ENCODE data around the gene SAMD4A. TPM values are rescaled to one million over a fixed set of nuclear protein-coding genes. Genes with fewer than 3 reads are reported as not detected.

SAMD4A gene
- total RNA-seq, 2 donors from 2014 or later, result 1.9 to 8.0 TPM

DNA sequence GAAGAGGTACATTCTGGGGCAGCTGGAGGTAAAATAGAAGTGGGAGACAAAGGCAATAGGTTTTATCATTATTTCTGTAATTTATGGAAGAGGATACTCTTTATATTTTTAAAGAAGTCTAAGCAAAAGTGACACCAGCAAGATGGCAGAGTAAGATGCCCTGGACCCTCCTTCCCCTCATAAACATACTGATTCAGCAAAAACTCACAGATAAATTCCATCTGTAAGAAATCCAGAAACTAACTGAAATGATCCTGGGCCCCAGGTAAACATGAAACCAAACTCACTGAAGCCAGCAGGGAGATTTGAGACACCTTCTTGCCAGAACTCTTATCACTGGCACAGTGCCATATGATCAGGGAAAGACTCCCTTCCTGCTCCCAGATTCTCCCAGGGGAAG lies 255.8 kb downstream of the SAMD4A start:
- Histone ChIP-seq H3K4me1 (ENCODE audit: control insufficient read depth, insufficient read depth, low read length) (no peaks in the 10 kb centered on the region), H3K9me3 (ENCODE audit: control insufficient read depth, low read length) (peaks cover 24% of the 10 kb centered on the region), H3K4me3 (ENCODE audit: low read length) (no peak overlapping the region), H3K9ac (ENCODE audit: extremely low read depth, low read length, poor library complexity, severe bottlenecking) (no peak overlapping the region), H3K27me3 (ENCODE audit: control insufficient read depth, insufficient read depth, low read length, poor library complexity, severe bottlenecking) (no peaks in the 10 kb centered on the region), H3K36me3 (ENCODE audit: control insufficient read depth, insufficient read depth, low read length) (no peaks in the 10 kb centered on the region), H3K27ac (ENCODE audit: low read depth, low read length) (no peak overlapping the region)
- Mint-ChIP-seq H3K27me3 (ENCODE audit: insufficient read depth) (no peaks in the 10 kb centered on the region), H3K4me3 (no peak overlapping the region), H3K27ac (no peak overlapping the region), H3K9me3 (peaks cover 28% of the 10 kb centered on the region), H3K36me3 (ENCODE audit: low read depth) (no peaks in the 10 kb centered on the region), H3K4me1 (peaks cover 9% of the 10 kb centered on the region)
- DNase-seq, result no peak
- TF ChIP-seq, protein P1, sequence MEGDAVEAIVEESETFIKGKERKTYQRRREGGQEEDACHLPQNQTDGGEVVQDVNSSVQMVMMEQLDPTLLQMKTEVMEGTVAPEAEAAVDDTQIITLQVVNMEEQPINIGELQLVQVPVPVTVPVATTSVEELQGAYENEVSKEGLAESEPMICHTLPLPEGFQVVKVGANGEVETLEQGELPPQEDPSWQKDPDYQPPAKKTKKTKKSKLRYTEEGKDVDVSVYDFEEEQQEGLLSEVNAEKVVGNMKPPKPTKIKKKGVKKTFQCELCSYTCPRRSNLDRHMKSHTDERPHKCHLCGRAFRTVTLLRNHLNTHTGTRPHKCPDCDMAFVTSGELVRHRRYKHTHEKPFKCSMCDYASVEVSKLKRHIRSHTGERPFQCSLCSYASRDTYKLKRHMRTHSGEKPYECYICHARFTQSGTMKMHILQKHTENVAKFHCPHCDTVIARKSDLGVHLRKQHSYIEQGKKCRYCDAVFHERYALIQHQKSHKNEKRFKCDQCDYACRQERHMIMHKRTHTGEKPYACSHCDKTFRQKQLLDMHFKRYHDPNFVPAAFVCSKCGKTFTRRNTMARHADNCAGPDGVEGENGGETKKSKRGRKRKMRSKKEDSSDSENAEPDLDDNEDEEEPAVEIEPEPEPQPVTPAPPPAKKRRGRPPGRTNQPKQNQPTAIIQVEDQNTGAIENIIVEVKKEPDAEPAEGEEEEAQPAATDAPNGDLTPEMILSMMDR (conservative IDR thresholded peaks at IDR 0.05), result no peak

DNA sequence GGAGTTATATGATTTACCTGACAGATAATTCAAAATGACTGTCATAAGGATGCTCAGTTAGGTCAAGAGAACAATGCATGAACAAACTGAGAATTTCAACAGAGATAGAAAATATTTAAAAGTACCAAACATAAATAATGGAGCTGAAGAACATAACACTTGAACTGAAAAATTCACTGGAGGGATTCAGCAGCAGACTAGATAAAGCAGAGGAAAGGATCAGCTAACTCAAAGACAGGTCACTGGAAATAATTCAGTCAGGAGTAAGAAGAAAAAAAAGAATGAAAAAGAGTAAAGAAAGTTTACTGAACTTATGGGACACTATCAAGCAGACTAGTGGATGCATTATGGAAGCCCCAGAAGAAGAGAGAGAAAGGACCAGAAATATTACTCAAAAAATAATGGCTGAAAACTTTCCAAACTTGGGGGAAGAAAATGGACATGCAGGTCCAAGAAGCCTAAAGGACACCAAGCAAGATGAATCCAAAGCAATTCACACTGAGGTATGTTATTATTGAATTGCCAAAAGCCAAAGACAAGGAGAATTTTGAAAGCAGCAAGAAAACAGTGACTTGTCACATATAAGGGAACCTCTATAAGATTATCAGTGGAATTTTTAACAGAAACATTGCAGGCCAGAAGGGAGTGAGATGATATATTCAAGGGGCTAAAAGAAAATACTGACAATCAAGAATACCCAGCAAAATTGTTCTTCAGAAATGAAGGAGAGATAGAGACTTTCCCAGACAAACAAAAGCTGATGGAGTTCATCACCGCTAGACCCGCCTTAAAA lies 257.0 kb downstream of the SAMD4A start:
- H3K4me3 Mint-ChIP-seq, result no peak overlapping the region
- H3K9me3 Mint-ChIP-seq, result peaks cover 28% of the 10 kb centered on the region
- no peaks in the 10 kb centered on the region for H3K36me3 Mint-ChIP-seq (ENCODE audit: low read depth)
- Histone ChIP-seq H3K9me3 (ENCODE audit: control insufficient read depth, low read length) (peaks cover 24% of the 10 kb centered on the region), H3K27ac (ENCODE audit: low read depth, low read length) (no peak overlapping the region), H3K27me3 (ENCODE audit: control insufficient read depth, insufficient read depth, low read length, poor library complexity, severe bottlenecking) (no peaks in the 10 kb centered on the region), H3K4me1 (ENCODE audit: control insufficient read depth, insufficient read depth, low read length) (no peaks in the 10 kb centered on the region), H3K9ac (ENCODE audit: extremely low read depth, low read length, poor library complexity, severe bottlenecking) (no peak overlapping the region), H3K36me3 (ENCODE audit: control insufficient read depth, insufficient read depth, low read length) (no peaks in the 10 kb centered on the region), H3K4me3 (ENCODE audit: low read length) (no peak overlapping the region)
- WGBS, 2 experiments (ENCODE audit: insufficient coverage in 1 of 2, insufficient read length in 1 of 2), result 94% methylated on average over 2 of the region's 2 CpGs; no CpG with 5 or more reads in 1 of the 2 experiments
- H3K27me3 Mint-ChIP-seq (ENCODE audit: insufficient read depth), result no peaks in the 10 kb centered on the region
- H3K27ac Mint-ChIP-seq, result no peak overlapping the region
- DNase-seq, result no peak
- TF ChIP-seq, protein P1 (conservative IDR thresholded peaks at IDR 0.05), result no peak
- peaks cover 2% of the 10 kb centered on the region for H3K4me1 Mint-ChIP-seq

DNA sequence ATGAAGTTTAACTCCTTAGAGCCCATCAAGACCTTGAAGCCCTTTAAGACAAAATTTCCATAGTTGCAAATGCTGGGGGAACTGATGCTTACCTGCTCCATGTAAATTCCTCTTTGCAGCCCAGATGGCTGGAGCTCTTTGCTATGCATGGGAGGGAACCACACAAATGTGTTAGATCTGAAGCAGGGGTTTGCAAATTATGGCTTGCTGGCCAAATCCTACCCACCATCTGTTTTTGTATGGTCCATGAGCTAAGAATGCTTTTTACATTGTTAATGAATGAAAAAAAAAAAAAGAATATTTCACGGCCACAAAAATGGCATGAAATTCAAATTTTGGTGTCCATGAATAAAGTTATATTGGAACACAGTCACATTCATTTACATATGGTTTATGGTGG lies 261.1 kb downstream of the SAMD4A start:
- Histone ChIP-seq H3K36me3 (ENCODE audit: control insufficient read depth, insufficient read depth, low read length) (no peaks in the 10 kb centered on the region), H3K9ac (ENCODE audit: extremely low read depth, low read length, poor library complexity, severe bottlenecking) (no peak overlapping the region), H3K27me3 (ENCODE audit: control insufficient read depth, insufficient read depth, low read length, poor library complexity, severe bottlenecking) (no peaks in the 10 kb centered on the region), H3K4me1 (ENCODE audit: control insufficient read depth, insufficient read depth, low read length) (no peaks in the 10 kb centered on the region), H3K9me3 (ENCODE audit: control insufficient read depth, low read length) (peaks cover 22% of the 10 kb centered on the region), H3K4me3 (ENCODE audit: low read length) (no peak overlapping the region), H3K27ac (ENCODE audit: low read depth, low read length) (no peak overlapping the region)
- peaks cover 35% of the 10 kb centered on the region for H3K9me3 Mint-ChIP-seq
- H3K4me1 Mint-ChIP-seq, result no peaks in the 10 kb centered on the region
- TF ChIP-seq, protein P1 (conservative IDR thresholded peaks at IDR 0.05), result no peak
- no peak overlapping the region for H3K4me3 Mint-ChIP-seq
- H3K36me3 Mint-ChIP-seq (ENCODE audit: low read depth), result no peaks in the 10 kb centered on the region
- H3K27ac Mint-ChIP-seq, result no peak overlapping the region
- H3K27me3 Mint-ChIP-seq (ENCODE audit: insufficient read depth), result no peaks in the 10 kb centered on the region
- DNase-seq, result no peak
- 100% methylated on average over 1 of the region's 1 CpG; no CpG with 5 or more reads in 1 of the 2 experiments for WGBS, 2 experiments (ENCODE audit: insufficient coverage in 1 of 2, insufficient read length in 1 of 2)
